Kidney (tissue), 14 donors: Measurements from ENCODE around the gene POM121L12. TPM values are rescaled to one million over a fixed set of nuclear protein-coding genes. Genes with fewer than 3 reads are reported as not detected.

Experiments used
- DNase-seq, 5 donors: peaks; one replicate each; pipeline ENCODE4 v3.0.0-alpha.2; 2013 to 2020
- FAIRE-seq: peaks from 2 replicates; lab custom pipeline; 2012; peaks lifted over from hg19 to GRCh38; lab: Jason Lieb, UNC
- H3K27ac ChIP-seq, 2 donors: one replicate each; pipeline ENCODE4 v1.7.0; 2013; ENCODE audit warnings: low read depth in 2 of 2, low read length in 2 of 2, inconsistent platforms in 1 of 2
- H3K27me3 ChIP-seq: one replicate; pipeline ENCODE4 v1.7.1; 2013; ENCODE audit warnings: low read length, inconsistent platforms; ENCODE audit not compliant: control insufficient read depth, insufficient read depth
- H3K36me3 ChIP-seq, 3 donors: one replicate each; pipeline versions ENCODE4 v1.7.0 to v1.7.1; 2013; ENCODE audit warnings: low read length in 3 of 3, control low read depth in 1 of 3, inconsistent platforms in 1 of 3; ENCODE audit not compliant: insufficient read depth in 3 of 3, control insufficient read depth in 2 of 3
- H3K4me1 ChIP-seq, 3 donors: one replicate each; pipeline versions ENCODE4 v1.7.0 to v1.7.1; 2013; ENCODE audit warnings: low read length in 3 of 3, inconsistent platforms in 1 of 3, low read depth in 1 of 3; ENCODE audit not compliant: control insufficient read depth in 2 of 3, insufficient read depth in 2 of 3
- H3K4me3 ChIP-seq, 3 donors: one replicate each; pipeline versions ENCODE4 v1.7.0 to v1.8.1; 2013; ENCODE audit warnings: low read length in 3 of 3, control low read depth in 1 of 3, inconsistent platforms in 1 of 3
- H3K9ac ChIP-seq, 3 donors: one replicate each; pipeline versions ENCODE4 v1.7.0 to v1.7.1; 2013; ENCODE audit warnings: low read length in 3 of 3, control low read depth in 1 of 3, inconsistent platforms in 1 of 3
- H3K9me3 ChIP-seq, 3 donors: one replicate each; pipeline versions ENCODE4 v1.7.0 to v1.7.1; 2013; ENCODE audit warnings: low read length in 3 of 3, control low read depth in 1 of 3, inconsistent platforms in 1 of 3; ENCODE audit not compliant: control insufficient read depth in 2 of 3, insufficient read depth in 1 of 3
- intact Hi-C: fragments of 100-400 bp; cut with DNase I; formaldehyde crosslinking; loops from one replicate; pipeline ENCODE4 v1.11.1; 2022
- polyA plus RNA-seq: library from polyadenylated mRNA; stranded (reverse); fragments of 350-450 nt; fragmentation: Illumina TruSeq; extraction: RNeasy Lipid Tissue Mini Kit (QIAGEN cat#74804); gene quantifications from one replicate; pipeline ENCODE4 v1.2.3, GENCODE V29; 2014; ENCODE audit warnings: low read depth, low replicate concordance; ENCODE audit not compliant: insufficient read depth
- total RNA-seq: library from RNA; stranded (reverse); fragmentation: NEBNext Ultra II Directional; extraction: Animal tissue kit (Norgen Biotek cat#: 25700); gene quantifications from one replicate; pipeline ENCODE4 v1.2.1, GENCODE V29; 2021
- TF ChIP-seq, protein P1 (sequence below): IDR thresholded peaks from 3 replicates; pipeline ENCODE4 v1.5.1; 2012; ENCODE audit warnings: mild to moderate bottlenecking, moderate library complexity, borderline replicate concordance; ENCODE audit not compliant: insufficient read depth; ENCODE audit errors: extremely low read depth
- donor health status: control.
- donor health status: control.
- donor health status: control.
- donor health status: control.
- donor health status: control.
- donor health status: DM: yes; HTN: yes; CAD: no.
- donor health status: Normal renal cell carcinoma (clear cell type).

Gene POM121L12
- total and polyA plus RNA-seq, 2 donors from 2014 or later: not detected

DNA sequence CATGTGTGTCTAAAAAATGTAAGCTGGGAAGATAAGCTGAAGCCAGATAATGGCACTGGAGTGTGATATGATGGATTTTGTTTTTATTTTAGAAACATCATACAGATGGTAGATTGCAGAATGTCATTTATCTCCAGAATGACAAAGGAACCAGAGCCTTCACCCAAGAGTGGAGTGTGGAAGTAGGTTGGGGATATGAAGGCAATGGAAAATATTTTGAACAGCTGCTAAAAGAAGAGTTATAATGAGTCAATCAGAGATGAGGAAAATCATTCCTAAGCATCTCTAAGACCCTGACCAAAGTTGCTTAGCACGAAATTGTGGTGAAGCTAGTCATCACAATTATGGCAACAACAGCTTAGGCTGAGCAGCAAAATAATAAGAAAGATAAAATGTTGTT is 39.8 kb upstream of the POM121L12 start:
- Histone ChIP-seq H3K27ac (no peak overlapping the region), H3K9ac (no peak overlapping the region), H3K4me3 (no peak overlapping the region), H3K36me3 (no peaks in the 10 kb centered on the region), H3K27me3 (no peaks in the 10 kb centered on the region), H3K4me1 (no peaks in the 10 kb centered on the region), H3K9me3 (no peaks in the 10 kb centered on the region)
- FAIRE-seq (no peak), DNase-seq (no peak)
- TF ChIP-seq, protein P1, sequence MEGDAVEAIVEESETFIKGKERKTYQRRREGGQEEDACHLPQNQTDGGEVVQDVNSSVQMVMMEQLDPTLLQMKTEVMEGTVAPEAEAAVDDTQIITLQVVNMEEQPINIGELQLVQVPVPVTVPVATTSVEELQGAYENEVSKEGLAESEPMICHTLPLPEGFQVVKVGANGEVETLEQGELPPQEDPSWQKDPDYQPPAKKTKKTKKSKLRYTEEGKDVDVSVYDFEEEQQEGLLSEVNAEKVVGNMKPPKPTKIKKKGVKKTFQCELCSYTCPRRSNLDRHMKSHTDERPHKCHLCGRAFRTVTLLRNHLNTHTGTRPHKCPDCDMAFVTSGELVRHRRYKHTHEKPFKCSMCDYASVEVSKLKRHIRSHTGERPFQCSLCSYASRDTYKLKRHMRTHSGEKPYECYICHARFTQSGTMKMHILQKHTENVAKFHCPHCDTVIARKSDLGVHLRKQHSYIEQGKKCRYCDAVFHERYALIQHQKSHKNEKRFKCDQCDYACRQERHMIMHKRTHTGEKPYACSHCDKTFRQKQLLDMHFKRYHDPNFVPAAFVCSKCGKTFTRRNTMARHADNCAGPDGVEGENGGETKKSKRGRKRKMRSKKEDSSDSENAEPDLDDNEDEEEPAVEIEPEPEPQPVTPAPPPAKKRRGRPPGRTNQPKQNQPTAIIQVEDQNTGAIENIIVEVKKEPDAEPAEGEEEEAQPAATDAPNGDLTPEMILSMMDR: no peak
- intact Hi-C loops: no loop called here

DNA sequence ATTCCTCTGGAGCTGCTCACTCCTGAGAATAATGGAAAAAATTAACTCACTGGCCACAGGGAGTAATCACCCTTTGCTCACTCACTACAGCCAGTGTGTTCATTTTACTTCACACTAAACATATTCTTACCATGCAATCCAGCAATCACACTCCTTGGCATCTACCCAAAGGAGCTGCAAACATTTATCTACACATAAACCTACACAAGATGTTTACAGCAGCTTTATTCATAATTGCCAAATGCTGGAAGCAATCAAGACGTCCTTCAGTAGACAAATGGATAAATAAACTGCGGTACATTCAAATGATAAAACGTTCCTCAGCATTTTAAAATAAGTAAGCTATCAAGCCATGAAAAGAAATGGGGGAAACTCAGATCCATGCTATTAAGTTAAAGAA is 34.2 kb upstream of the POM121L12 start:
- H3K9ac ChIP-seq: no peak overlapping the region
- TF ChIP-seq, protein P1: no peak
- no peak overlapping the region for H3K4me3 ChIP-seq
- no peaks in the 10 kb centered on the region for H3K27me3 ChIP-seq
- H3K27ac ChIP-seq: no peak overlapping the region
- intact Hi-C loops: no loop called here
- no peaks in the 10 kb centered on the region for H3K4me1 ChIP-seq
- no peak for DNase-seq
- no peaks in the 10 kb centered on the region for H3K36me3 ChIP-seq
- no peak for FAIRE-seq
- no peaks in the 10 kb centered on the region for H3K9me3 ChIP-seq

DNA sequence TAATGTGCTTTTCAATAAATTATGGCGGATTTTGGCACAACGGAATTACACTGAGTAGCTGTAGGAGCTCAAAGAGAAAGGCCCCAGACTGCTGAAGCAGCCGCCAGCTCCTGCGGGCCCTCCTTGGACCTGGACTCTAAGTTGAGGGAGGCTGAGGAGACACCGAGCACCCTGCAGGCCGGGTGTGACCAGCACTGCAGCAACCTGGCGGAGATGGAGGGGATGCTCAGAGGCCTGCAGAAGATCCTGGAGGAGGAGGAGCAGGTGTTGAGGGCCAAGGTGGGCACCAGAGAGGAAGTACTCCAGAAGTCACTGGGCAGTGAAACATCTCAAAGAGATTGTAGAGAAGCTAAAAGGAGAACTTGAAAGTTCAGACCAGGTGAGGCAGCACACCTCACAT is 33.0 kb upstream of the POM121L12 start:
- no peak for FAIRE-seq
- no peak for DNase-seq
- H3K4me1 ChIP-seq: no peaks in the 10 kb centered on the region
- H3K36me3 ChIP-seq: no peaks in the 10 kb centered on the region
- H3K9ac ChIP-seq: no peak overlapping the region
- intact Hi-C loops: no loop called here
- no peaks in the 10 kb centered on the region for H3K27me3 ChIP-seq
- H3K27ac ChIP-seq: no peak overlapping the region
- no peak overlapping the region for H3K4me3 ChIP-seq
- no peaks in the 10 kb centered on the region for H3K9me3 ChIP-seq
- TF ChIP-seq, protein P1: no peak
